NCI-H524 treated with DMSO at 0.1 percent for 48 hours (cell line): ENCODE data around the gene FAM193A.
"Not testable (repeated sequence)": the region's sequence is repeated elsewhere in the genome, so short reads cannot be mapped to it uniquely, and the experiment has no call there.

Experiments
- DNase-seq: peaks from one replicate; lab custom pipeline; 2025; lab: John Stamatoyannopoulos, UW

The FAM193A gene

DNA sequence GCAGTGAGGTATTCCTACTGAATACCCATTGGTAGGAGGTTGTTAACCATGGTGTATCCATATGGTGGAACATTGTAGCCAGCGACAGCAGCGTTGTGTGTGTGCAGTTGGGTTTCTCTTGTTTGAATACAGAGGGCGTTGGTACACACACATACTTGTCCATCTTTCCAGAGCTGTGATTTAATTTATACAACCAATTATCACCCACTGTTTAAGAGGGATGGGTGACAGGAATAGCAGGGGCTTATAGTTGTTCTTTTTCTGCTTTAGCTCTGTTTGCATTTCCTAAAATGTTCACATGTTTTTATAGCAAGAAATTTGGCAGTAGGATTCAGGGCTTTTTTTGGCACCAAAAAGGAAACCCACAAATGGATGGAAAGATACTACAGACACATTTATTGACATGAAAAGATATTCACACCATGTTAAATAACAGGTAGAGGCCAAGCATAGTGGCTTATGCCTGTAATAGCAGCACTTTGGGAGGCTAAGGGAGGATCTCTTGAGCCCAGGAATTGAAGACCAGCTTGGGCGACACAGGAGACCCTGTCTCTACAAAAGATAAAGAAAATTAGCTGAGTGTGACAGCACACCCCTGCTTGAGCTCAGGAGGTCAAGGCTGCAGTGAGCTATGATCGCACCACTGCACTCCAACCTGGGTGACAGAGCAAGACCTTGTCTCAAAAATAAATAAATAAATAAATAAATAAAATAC lies 159.1 kb downstream of the FAM193A start:
- DNase-seq, result no peak

DNA sequence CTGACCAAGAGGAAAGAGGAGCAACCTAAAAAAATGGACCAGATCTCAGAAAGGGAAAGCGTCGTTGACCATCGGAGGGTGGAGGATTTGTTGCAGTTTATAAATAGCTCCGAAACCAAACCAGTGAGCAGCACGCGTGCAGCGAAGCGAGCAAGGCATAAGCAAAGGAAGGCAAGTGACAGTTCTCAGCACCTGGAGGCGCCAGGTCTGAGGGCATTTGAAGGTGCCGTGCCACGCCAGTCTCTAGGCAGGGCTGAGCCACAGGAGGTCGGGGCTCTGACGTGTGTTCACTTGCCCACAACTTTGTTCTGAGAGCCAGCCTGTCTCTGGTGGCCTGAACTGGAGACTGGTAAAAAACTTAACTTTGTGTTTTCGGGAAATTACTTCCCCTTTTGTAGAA lies 160.0 kb downstream of the FAM193A start:
- DNase-seq, result no peak

- no peak for DNase-seq
Measured at GRCh38 chr4:2697995-2698414, 161.6 kb downstream of the FAM193A start.

DNA sequence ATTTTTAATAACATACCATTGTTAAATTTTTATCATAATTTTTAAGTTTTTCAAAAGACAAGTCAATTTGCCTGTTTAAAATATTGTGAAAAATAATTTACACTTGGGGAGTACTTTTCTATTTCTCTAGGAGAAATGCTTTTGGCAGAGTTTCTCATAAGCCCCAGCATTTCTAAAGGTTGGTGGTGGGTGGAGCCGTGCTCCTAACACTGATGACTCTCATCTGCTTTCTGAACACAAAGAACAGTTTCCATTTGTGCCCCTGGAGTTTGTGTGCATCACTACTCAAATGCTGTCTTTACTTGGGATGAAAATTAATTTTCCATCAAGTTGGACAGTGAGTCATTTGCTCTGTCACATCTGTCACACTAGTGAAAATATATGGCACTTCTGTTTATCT lies 162.1 kb downstream of the FAM193A start:
- no peak for DNase-seq

GRCh38 chr4:2698951-2699505 lies 162.6 kb downstream of the FAM193A start:
- no peak for DNase-seq

GRCh38 chr4:2699534-2699933 lies 163.1 kb downstream of the FAM193A start:
- DNase-seq, result no peak

DNA sequence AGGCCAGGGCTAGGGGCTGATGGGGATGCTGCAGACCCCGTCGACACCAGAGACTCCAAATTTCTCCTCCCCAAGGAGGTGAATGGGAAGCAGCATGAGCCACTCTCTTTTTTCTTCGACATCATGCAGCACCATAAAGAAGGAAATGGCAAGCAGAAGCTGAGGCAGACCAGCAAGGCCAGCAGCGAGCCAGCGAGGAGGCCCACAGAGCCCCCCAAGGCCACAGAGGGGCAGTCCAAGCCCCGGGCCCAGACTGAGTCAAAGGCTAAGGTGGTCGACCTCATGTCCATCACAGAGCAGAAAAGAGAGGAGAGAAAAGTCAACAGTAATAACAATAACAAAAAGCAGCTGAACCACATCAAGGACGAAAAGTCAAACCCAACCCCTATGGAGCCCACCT lies 163.6 kb downstream of the FAM193A start:
- no peak for DNase-seq

DNA sequence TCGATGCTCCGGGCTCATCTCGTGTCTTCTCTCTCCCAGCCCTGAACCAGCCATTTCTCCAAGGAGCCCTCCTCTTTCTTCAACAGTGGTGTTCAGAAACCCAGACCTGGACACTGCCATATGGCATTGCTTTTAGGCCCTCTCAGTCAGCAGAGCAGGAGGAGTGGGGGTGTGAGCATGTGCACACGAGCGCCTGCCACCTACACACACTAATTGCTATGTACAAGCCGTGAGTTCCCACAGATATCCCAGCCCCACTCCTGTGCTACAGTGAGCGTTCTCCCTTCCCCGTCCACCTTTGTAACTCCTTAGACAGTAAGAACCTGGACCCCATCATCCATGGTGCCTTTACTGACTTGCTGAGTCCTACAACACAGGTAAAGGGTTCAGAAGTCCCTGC lies 165.9 kb downstream of the FAM193A start:
- DNase-seq, result no peak

- no peak for DNase-seq
Measured at GRCh38 chr4:2702770-2703169, 166.3 kb downstream of the FAM193A start.

- DNase-seq, result no peak
Measured at GRCh38 chr4:2712261-2712842, 175.9 kb downstream of the FAM193A start.

DNA sequence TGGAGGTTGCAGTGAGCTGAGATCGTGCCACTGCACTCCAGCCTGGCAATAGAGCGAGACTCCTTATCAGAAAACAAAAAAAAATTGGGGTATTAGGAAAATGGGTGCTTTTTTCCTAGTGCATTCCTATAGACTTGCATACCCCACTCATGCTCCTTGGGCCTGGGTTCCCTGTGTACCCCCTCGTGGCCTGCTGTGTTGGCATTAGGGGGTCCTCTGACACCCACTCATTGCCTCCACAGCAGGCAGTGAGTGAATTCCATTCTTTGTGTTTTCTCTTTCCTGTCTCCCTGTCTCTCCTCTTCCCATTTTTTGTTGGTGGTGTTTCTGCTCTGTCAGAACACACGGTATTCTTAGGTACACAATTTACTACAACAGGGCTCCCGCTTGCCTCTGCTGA lies 176.9 kb downstream of the FAM193A start:
- no peak for DNase-seq

GRCh38 chr4:2714061-2714770 lies 177.8 kb downstream of the FAM193A start:
- no peak for DNase-seq

DNA sequence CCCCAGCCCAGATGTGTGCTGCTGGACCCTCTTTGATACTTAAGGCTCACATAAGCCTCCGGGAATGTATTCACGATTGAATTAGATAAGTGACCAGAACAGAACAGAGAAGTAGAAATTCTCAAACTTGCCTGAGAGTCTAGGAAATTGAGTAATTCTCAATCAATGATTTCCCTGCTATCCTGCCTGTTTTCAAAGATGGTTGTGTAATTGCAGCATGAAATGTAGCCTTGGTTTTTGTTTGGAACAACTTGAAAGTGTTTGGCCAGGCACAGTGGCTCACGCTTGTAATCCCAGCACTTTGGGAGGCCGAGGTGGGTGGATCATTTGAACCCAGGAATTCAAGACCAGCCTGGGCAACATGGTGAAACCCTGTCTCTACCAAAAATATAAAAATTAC lies 178.5 kb downstream of the FAM193A start:
- no peak for DNase-seq

DNA sequence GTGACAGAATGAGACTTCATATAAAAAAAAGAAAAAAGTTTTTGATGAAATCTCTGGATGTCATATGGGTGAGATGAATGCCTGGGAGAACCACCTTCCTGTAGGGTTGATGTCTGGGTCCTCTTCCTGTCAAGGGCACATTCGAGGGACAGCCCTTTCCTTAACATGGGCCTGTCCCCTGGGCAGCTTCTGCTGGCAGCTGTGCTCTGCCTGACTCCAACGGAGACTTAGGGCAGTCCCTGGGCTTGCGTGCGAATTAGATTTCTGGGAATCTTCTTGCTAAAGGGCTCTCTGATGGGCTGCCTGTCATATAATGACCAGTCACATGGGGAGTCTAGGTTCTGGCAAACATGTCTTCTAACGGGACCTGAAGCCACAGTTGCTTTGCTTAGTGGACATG lies 179.0 kb downstream of the FAM193A start:
- no peak for DNase-seq

DNA sequence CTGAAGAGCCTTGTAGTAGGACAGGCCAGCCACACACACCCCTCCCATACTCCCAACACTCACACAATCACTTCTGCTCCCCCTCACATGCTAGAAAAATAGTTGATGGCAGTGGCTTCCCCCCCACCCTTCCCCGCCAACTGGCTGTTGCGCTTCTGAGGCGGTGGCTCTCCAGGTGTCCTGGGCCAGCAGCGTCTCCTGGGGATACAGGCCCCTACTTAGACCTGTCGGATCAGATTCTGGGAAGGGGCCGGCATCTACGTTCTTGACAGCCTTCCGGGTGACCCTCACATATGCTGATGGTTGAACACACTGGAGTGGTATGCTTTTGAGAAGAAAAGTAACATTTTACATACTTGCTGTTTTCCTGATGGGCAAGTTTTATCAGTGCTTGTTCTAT lies 179.8 kb downstream of the FAM193A start:
- DNase-seq, result no peak

GRCh38 chr4:2721586-2721985 lies 185.1 kb downstream of the FAM193A start:
- no peak for DNase-seq

GRCh38 chr4:2722033-2722432 lies 185.6 kb downstream of the FAM193A start:
- no peak for DNase-seq

DNA sequence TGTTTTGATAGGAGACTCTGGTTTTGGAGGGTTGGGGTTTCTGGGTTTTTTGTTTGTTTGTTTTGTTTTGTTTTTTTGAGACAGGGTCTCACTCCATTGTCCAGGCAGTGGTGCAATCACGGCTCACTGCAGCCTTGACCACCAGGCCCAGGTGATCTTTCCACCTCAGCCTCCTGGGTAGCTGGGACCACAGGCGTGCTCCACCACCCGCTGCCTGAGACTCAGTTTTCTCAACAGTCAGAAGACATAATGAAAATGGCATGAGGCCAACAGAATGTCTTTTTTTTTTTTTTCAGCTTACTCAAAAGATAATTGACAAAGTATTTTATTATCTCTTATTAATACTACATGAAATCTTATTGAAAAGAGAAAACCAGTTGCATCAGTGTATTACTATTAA lies 187.3 kb downstream of the FAM193A start:
- no peak for DNase-seq

DNA sequence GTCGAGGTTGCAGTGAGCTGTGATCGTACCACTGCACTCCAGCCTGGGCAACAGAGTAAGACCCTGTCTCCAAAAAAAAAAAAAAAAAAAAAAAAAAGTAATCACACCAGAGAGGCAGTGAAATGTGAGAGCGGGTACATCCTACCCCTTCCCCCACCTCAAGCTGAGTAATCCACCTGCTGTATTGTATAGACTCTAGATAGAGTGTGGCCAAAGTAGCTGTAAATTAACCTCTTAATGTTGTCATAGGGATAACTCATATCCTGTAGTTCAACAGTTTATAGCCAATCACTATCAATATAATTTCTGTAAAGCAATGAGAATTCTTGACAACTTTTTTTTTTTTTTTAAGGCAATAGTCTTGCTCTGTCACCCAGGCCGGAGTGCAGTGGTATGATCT lies 188.9 kb downstream of the FAM193A start:
- DNase-seq, result no peak

DNA sequence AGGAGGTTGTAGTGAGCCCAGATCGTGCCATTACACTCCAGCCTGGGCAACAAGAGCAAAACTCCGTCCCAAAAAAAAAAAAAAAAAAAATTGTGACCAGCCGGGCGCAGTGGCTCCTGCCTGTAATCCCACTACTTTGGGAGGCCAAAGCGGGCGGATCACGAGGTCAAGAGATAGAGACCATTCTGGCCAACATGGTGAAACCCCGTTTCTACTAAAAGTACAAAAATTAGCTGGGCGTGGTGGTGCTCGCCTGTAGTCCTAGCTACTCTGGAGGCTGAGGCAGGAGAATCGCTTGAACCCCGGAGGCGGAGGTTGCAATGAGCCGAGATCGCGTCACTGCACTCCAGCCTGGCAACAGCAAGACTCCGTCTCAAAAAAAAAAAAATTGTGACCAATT lies 190.4 kb downstream of the FAM193A start:
- DNase-seq, result not testable (repeated sequence)

GRCh38 chr4:2728221-2728620 lies 191.8 kb downstream of the FAM193A start:
- DNase-seq, result no peak

DNA sequence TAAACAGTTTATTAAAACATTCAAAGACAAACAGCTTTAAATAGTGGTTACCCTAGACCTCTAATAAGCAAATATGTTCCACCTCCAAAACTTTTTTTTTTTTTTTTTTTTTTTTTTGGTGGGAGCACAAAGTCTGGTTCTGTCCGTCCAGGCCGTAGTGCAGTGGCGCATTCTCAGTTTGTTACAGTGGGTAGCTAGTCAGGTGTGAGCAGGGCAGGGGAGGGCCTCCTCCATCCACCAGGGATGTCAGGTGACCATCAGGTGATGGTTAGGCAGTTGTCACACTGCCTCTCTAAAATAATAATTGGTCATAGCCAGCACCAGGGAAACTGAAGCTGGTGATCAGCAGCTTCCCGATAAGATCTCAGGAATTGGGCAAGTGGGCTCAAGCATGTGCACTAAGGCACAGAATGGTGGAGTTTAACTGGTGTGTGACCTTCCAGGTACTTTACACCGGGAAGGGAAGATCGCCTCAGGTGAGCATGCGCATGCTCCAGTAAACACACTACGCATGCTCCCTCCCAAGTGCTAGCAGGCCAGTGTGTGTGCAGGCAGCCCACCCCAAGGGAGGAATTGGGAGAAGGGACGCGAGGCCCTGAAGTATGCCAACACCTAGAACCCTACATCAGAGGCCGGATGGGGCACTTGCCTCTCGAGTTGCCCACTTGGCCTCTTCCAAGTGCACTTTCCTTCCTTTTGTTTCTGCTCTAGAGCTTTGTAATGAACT lies 192.5 kb downstream of the FAM193A start:
- no peak for DNase-seq

DNA sequence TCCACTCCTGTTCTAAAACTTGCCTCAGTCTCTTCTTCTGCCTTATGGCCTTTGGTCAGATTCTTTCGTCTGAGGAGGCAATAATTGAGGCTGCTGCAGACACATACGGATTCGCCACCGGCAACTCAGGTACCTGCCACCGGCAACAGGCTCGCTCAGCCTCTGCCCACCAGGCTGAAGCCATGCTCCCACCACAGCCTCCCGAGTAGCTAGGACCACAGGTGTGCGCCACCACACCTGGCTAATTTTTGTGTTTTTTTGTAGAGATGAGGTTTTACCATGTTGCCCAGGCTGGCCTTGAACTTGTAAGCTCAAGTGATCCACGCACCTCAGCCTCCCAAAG lies 193.1 kb downstream of the FAM193A start:
- DNase-seq, result no peak
